CD4-positive, CD25-positive, alpha-beta regulatory T cell (primary cell): ENCODE results near the gene ITPKC. TPM values are rescaled to one million over a fixed set of nuclear protein-coding genes. Genes with fewer than 3 reads are reported as not detected.

ENCODE experiments used
- ATAC-seq, 2 donors: fragments of 150-1000 bp; cut with Tn5 transposase; one replicate each; pipeline ENCODE4 v1.10.0; 2021; ENCODE audit warnings: low read depth in 2 of 2, moderate number of reproducible peaks in 2 of 2, moderate library complexity in 1 of 2
- DNase-seq, 3 donors: peaks; one replicate each; pipeline versions ENCODE4 v3.0.0 to v3.0.0-alpha.2; 2012 to 2022; ENCODE audit warnings: mixed read lengths in 1 of 3
- H3K27ac ChIP-seq: one replicate; pipeline ENCODE4 v1.7.0; 2013; ENCODE audit warnings: mild to moderate bottlenecking, low read length; ENCODE audit not compliant: insufficient read depth, poor library complexity, severe bottlenecking
- H3K27me3 ChIP-seq: one replicate; pipeline ENCODE4 v1.7.0; 2013; ENCODE audit warnings: low read length; ENCODE audit not compliant: control insufficient read depth, insufficient read depth
- H3K36me3 ChIP-seq: one replicate; pipeline ENCODE4 v1.7.0; 2013; ENCODE audit warnings: mild to moderate bottlenecking, low read length, moderate library complexity; ENCODE audit not compliant: control insufficient read depth, insufficient read depth
- H3K4me1 ChIP-seq: 2 replicates; pipeline ENCODE4 v1.7.0; 2013; ENCODE audit warnings: mild to moderate bottlenecking, low read length; ENCODE audit not compliant: insufficient read depth, control insufficient read depth, poor library complexity, severe bottlenecking
- H3K4me3 ChIP-seq: one replicate; pipeline ENCODE4 v1.7.0; 2013; ENCODE audit warnings: low read depth, mild to moderate bottlenecking, low read length, moderate library complexity
- H3K9me3 ChIP-seq, 2 experiments: 1 replicate in 1 of 2; 2 replicates in 1 of 2; pipeline ENCODE4 v1.7.0; 2013; ENCODE audit warnings: low read length in 2 of 2, mild to moderate bottlenecking in 1 of 2, moderate library complexity in 1 of 2; ENCODE audit not compliant: control insufficient read depth in 2 of 2
- H3K27ac Mint-ChIP-seq, 3 donors: one replicate each; pipeline ENCODE4 v1.8.0; 2020 to 2022; ENCODE audit warnings: mild to moderate bottlenecking in 3 of 3, mixed read lengths in 3 of 3, moderate library complexity in 2 of 3
- H3K27me3 Mint-ChIP-seq: one replicate; pipeline ENCODE4 v1.8.0; 2022; ENCODE audit warnings: mild to moderate bottlenecking, mixed read lengths
- H3K36me3 Mint-ChIP-seq: one replicate; pipeline ENCODE4 v1.8.0; 2020; ENCODE audit warnings: mixed read lengths
- H3K4me1 Mint-ChIP-seq, 4 donors: one replicate each; pipeline ENCODE4 v1.8.0; 2020 to 2022; ENCODE audit warnings: mixed read lengths in 4 of 4, mild to moderate bottlenecking in 1 of 4
- H3K4me3 Mint-ChIP-seq, 4 donors: one replicate each; pipeline ENCODE4 v1.8.0; 2020 to 2022; ENCODE audit warnings: mild to moderate bottlenecking in 4 of 4, mixed read lengths in 4 of 4, moderate library complexity in 3 of 4
- H3K9me3 Mint-ChIP-seq, 7 donors: one replicate each; pipeline ENCODE4 v1.8.0; 2020 to 2022; ENCODE audit warnings: mixed read lengths in 7 of 7, mild to moderate bottlenecking in 3 of 7, moderate library complexity in 2 of 7
- polyA plus RNA-seq, 4 donors: library from polyadenylated mRNA; unstranded; fragments of 300-500 nt; fragmentation: Illumina TruSeq; gene quantifications; one replicate each; pipeline ENCODE4 v1.2.3, GENCODE V29; 2021
- total RNA-seq: library from RNA; stranded (reverse); gene quantifications from one replicate; pipeline ENCODE4 v1.2.3, GENCODE V29; 2022

ITPKC gene
- total and polyA plus RNA-seq, 5 donors from 2014 or later: 2.2 to 5.6 (median 4.5) TPM

- no peaks in the 10 kb centered on the region for H3K27me3 ChIP-seq
- peaks cover 4% of the 10 kb centered on the region for H3K36me3 ChIP-seq
- no peaks in the 10 kb centered on the region for H3K9me3 Mint-ChIP-seq
- no peaks in the 10 kb centered on the region for H3K27me3 Mint-ChIP-seq
- H3K4me3 Mint-ChIP-seq: peak overlapping the region; percentile 57 to 98 (median 77)
- H3K9me3 ChIP-seq: no peaks in the 10 kb centered on the region
- DNase-seq (no peak), ATAC-seq (no peak)
- H3K27ac Mint-ChIP-seq: peak overlapping the region; percentile 20 to 52 (median 26)
- H3K4me1 Mint-ChIP-seq: peaks cover 11 to 75% (median 43%) of the 10 kb centered on the region in 4 donors
- peaks cover 47% of the 10 kb centered on the region for H3K4me1 ChIP-seq
- H3K27ac ChIP-seq: no peak overlapping the region
- peaks cover 15% of the 10 kb centered on the region for H3K36me3 Mint-ChIP-seq
- peak overlapping the region; percentile 13 for H3K4me3 ChIP-seq
Measured at GRCh38 chr19:40719414-40719894, 2.5 kb downstream of the ITPKC start.

- H3K4me1 Mint-ChIP-seq: peaks cover 11 to 61% (median 34%) of the 10 kb centered on the region in 4 donors
- peak overlapping the region in 2 of 3 donors; percentile 81 to 88 for H3K27ac Mint-ChIP-seq
Measured at GRCh38 chr19:40721140-40721486, 4.2 kb downstream of the ITPKC start.

GRCh38 chr19:40721936-40722661, 5.2 kb downstream of the ITPKC start:
- Mint-ChIP-seq H3K27me3 (no peaks in the 10 kb centered on the region), H3K4me3 (peak overlapping the region in 1 of 4 donors; percentile 57), H3K9me3 (no peaks in the 10 kb centered on the region), H3K36me3 (peaks cover 18% of the 10 kb centered on the region), H3K4me1 (peaks cover 11 to 54% (median 30%) of the 10 kb centered on the region in 4 donors), H3K27ac (peak overlapping the region in 2 of 3 donors; percentile 28 to 35)
- Histone ChIP-seq H3K36me3 (peaks cover 18% of the 10 kb centered on the region), H3K4me3 (no peak overlapping the region), H3K9me3 (no peaks in the 10 kb centered on the region), H3K27me3 (no peaks in the 10 kb centered on the region), H3K4me1 (peaks cover 26% of the 10 kb centered on the region), H3K27ac (no peak overlapping the region)
- ATAC-seq: no peak
- DNase-seq: no peak

More at GRCh38 chr19:40721140-40721486, 4.2 kb downstream of the ITPKC start:
- Histone ChIP-seq H3K4me1 (peaks cover 32% of the 10 kb centered on the region), H3K27me3 (no peaks in the 10 kb centered on the region), H3K27ac (no peak overlapping the region), H3K9me3 (no peaks in the 10 kb centered on the region), H3K4me3 (no peak overlapping the region), H3K36me3 (peaks cover 11% of the 10 kb centered on the region)
- H3K9me3 Mint-ChIP-seq: no peaks in the 10 kb centered on the region
- H3K27me3 Mint-ChIP-seq: no peaks in the 10 kb centered on the region
- H3K4me3 Mint-ChIP-seq: peak overlapping the region in 3 of 4 donors; percentile 24 to 98 (median 58)
- no peak for DNase-seq
- no peak for ATAC-seq
- peaks cover 18% of the 10 kb centered on the region for H3K36me3 Mint-ChIP-seq

GRCh38 chr19:40723661-40724254, 6.8 kb downstream of the ITPKC start:
- Mint-ChIP-seq H3K27me3 (no peaks in the 10 kb centered on the region), H3K4me1 (peaks cover 6 to 42% (median 22%) of the 10 kb centered on the region in 4 donors), H3K36me3 (peaks cover 26% of the 10 kb centered on the region), H3K27ac (no peak overlapping the region), H3K9me3 (no peaks in the 10 kb centered on the region), H3K4me3 (peak overlapping the region in 2 of 4 donors; percentile 31 to 68)
- H3K9me3 ChIP-seq: no peaks in the 10 kb centered on the region
- ATAC-seq (no peak), DNase-seq (no peak)
- H3K36me3 ChIP-seq: peaks cover 27% of the 10 kb centered on the region
- H3K4me3 ChIP-seq: no peak overlapping the region
- H3K4me1 ChIP-seq: peaks cover 10% of the 10 kb centered on the region
- no peak overlapping the region for H3K27ac ChIP-seq
- H3K27me3 ChIP-seq: no peaks in the 10 kb centered on the region

GRCh38 chr19:40724315-40724714, 7.4 kb downstream of the ITPKC start:
- H3K4me1 ChIP-seq: peaks cover 4% of the 10 kb centered on the region
- ATAC-seq: no peak
- H3K9me3 Mint-ChIP-seq: no peaks in the 10 kb centered on the region
- H3K4me3 ChIP-seq: no peak overlapping the region
- peaks cover 26% of the 10 kb centered on the region for H3K36me3 Mint-ChIP-seq
- H3K4me3 Mint-ChIP-seq: peak overlapping the region in 1 of 4 donors; percentile 21
- H3K27me3 Mint-ChIP-seq: no peaks in the 10 kb centered on the region
- no peak overlapping the region for H3K27ac Mint-ChIP-seq
- peaks cover 6 to 38% (median 22%) of the 10 kb centered on the region in 4 donors for H3K4me1 Mint-ChIP-seq
- DNase-seq: no peak
- peaks cover 32% of the 10 kb centered on the region for H3K36me3 ChIP-seq
- no peaks in the 10 kb centered on the region for H3K9me3 ChIP-seq
- H3K27me3 ChIP-seq: no peaks in the 10 kb centered on the region
- no peak overlapping the region for H3K27ac ChIP-seq

GRCh38 chr19:40724855-40725254, 7.9 kb downstream of the ITPKC start:
- ATAC-seq: no peak

GRCh38 chr19:40726279-40726678, 9.4 kb downstream of the ITPKC start:
- Mint-ChIP-seq H3K9me3 (no peaks in the 10 kb centered on the region), H3K4me3 (no peak overlapping the region), H3K4me1 (peaks cover 0 to 19% (median 12%) of the 10 kb centered on the region in 4 donors), H3K27me3 (no peaks in the 10 kb centered on the region), H3K36me3 (peaks cover 27% of the 10 kb centered on the region), H3K27ac (no peak overlapping the region)
- H3K36me3 ChIP-seq: peaks cover 50% of the 10 kb centered on the region
- H3K27me3 ChIP-seq: no peaks in the 10 kb centered on the region
- H3K9me3 ChIP-seq: no peaks in the 10 kb centered on the region
- no peaks in the 10 kb centered on the region for H3K4me1 ChIP-seq
- ATAC-seq (no peak), DNase-seq (no peak)
- no peak overlapping the region for H3K4me3 ChIP-seq
- H3K27ac ChIP-seq: no peak overlapping the region

More at GRCh38 chr19:40724855-40725254, 7.9 kb downstream of the ITPKC start:
- Histone ChIP-seq H3K27me3 (no peaks in the 10 kb centered on the region), H3K36me3 (peaks cover 36% of the 10 kb centered on the region), H3K9me3 (no peaks in the 10 kb centered on the region), H3K4me1 (no peaks in the 10 kb centered on the region), H3K27ac (no peak overlapping the region), H3K4me3 (no peak overlapping the region)
- Mint-ChIP-seq H3K27ac (no peak overlapping the region), H3K9me3 (no peaks in the 10 kb centered on the region), H3K4me3 (peak overlapping the region in 1 of 4 donors; percentile 15), H3K4me1 (peaks cover 6 to 32% (median 20%) of the 10 kb centered on the region in 4 donors), H3K36me3 (peaks cover 26% of the 10 kb centered on the region), H3K27me3 (no peaks in the 10 kb centered on the region)
- DNase-seq: no peak
